Measurements from ENCODE around the gene TNRC6C.

The TNRC6C gene

GRCh38 chr17:78082988-78083387 lies 124.5 kb downstream of the TNRC6C start:
- H3K4me2 ChIP-seq (ENCODE audit: low read depth, low read length, poor library complexity, severe bottlenecking): no peak overlapping the region
- H2AFZ ChIP-seq (ENCODE audit: low read depth, low read length, severe bottlenecking): no peak overlapping the region
- TF ChIP-seq CTCF (IDR thresholded peaks at IDR 0.05; ENCODE audit: insufficient read depth, low read length, poor library complexity, severe bottlenecking): no peak
- no peak for TF ChIP-seq EZH2phosphoT487 (conservative IDR thresholded peaks at IDR 0.05; ENCODE audit: low read length)
- no peak overlapping the region for H3K27ac ChIP-seq (ENCODE audit: low read depth, low read length)
- H3K79me2 ChIP-seq (ENCODE audit: insufficient read depth, low read length): no peaks in the 10 kb centered on the region
- H3F3A ChIP-seq (ENCODE audit: insufficient read depth): no peaks in the 10 kb centered on the region
- no peaks in the 10 kb centered on the region for H4K20me1 ChIP-seq (ENCODE audit: low read depth, low read length)
- H3K27me3 ChIP-seq (ENCODE audit: low read length): no peaks in the 10 kb centered on the region
- no peaks in the 10 kb centered on the region for H3K36me3 ChIP-seq (ENCODE audit: low read length)
- no peak overlapping the region for H3K4me3 ChIP-seq (ENCODE audit: insufficient read depth, low read length, poor library complexity, severe bottlenecking)
- no peak overlapping the region for H3K9ac ChIP-seq (ENCODE audit: low read length)
- H3K9me2 ChIP-seq (replicated peaks; ENCODE audit: insufficient read depth, low read length): no peaks in the 10 kb centered on the region
- no peaks in the 10 kb centered on the region for H3K9me3 ChIP-seq (ENCODE audit: insufficient read depth, low read length)

GRCh38 chr17:78086740-78087139 lies 128.2 kb downstream of the TNRC6C start:
- no peaks in the 10 kb centered on the region for H3K36me3 ChIP-seq (ENCODE audit: low read length)
- no peaks in the 10 kb centered on the region for H3K27me3 ChIP-seq (ENCODE audit: low read length)
- H3F3A ChIP-seq (ENCODE audit: insufficient read depth): no peaks in the 10 kb centered on the region
- no peaks in the 10 kb centered on the region for H4K20me1 ChIP-seq (ENCODE audit: low read depth, low read length)
- H3K9me3 ChIP-seq (ENCODE audit: insufficient read depth, low read length): no peaks in the 10 kb centered on the region
- H3K27ac ChIP-seq (ENCODE audit: low read depth, low read length): no peak overlapping the region
- H3K79me2 ChIP-seq (ENCODE audit: insufficient read depth, low read length): no peaks in the 10 kb centered on the region
- no peak overlapping the region for H3K4me2 ChIP-seq (ENCODE audit: low read depth, low read length, poor library complexity, severe bottlenecking)
- H2AFZ ChIP-seq (ENCODE audit: low read depth, low read length, severe bottlenecking): no peak overlapping the region
- TF ChIP-seq CTCF (IDR thresholded peaks at IDR 0.05; ENCODE audit: insufficient read depth, low read length, poor library complexity, severe bottlenecking) (no peak), EZH2phosphoT487 (conservative IDR thresholded peaks at IDR 0.05; ENCODE audit: low read length) (no peak)
- no peak overlapping the region for H3K9ac ChIP-seq (ENCODE audit: low read length)
- no peak overlapping the region for H3K4me3 ChIP-seq (ENCODE audit: insufficient read depth, low read length, poor library complexity, severe bottlenecking)
- no peaks in the 10 kb centered on the region for H3K9me2 ChIP-seq (replicated peaks; ENCODE audit: insufficient read depth, low read length)

GRCh38 chr17:78088529-78088928 lies 130.0 kb downstream of the TNRC6C start:
- no peaks in the 10 kb centered on the region for H3F3A ChIP-seq (ENCODE audit: insufficient read depth)
- H3K9me3 ChIP-seq (ENCODE audit: insufficient read depth, low read length): no peaks in the 10 kb centered on the region
- H3K79me2 ChIP-seq (ENCODE audit: insufficient read depth, low read length): no peaks in the 10 kb centered on the region
- no peak overlapping the region for H2AFZ ChIP-seq (ENCODE audit: low read depth, low read length, severe bottlenecking)
- H3K9ac ChIP-seq (ENCODE audit: low read length): no peak overlapping the region
- no peaks in the 10 kb centered on the region for H3K36me3 ChIP-seq (ENCODE audit: low read length)
- H3K4me2 ChIP-seq (ENCODE audit: low read depth, low read length, poor library complexity, severe bottlenecking): no peak overlapping the region
- TF ChIP-seq EZH2phosphoT487 (conservative IDR thresholded peaks at IDR 0.05; ENCODE audit: low read length) (no peak), CTCF (IDR thresholded peaks at IDR 0.05; ENCODE audit: insufficient read depth, low read length, poor library complexity, severe bottlenecking) (no peak)
- H3K27me3 ChIP-seq (ENCODE audit: low read length): no peaks in the 10 kb centered on the region
- H4K20me1 ChIP-seq (ENCODE audit: low read depth, low read length): no peaks in the 10 kb centered on the region
- H3K4me3 ChIP-seq (ENCODE audit: insufficient read depth, low read length, poor library complexity, severe bottlenecking): no peak overlapping the region
- no peak overlapping the region for H3K27ac ChIP-seq (ENCODE audit: low read depth, low read length)
- no peaks in the 10 kb centered on the region for H3K9me2 ChIP-seq (replicated peaks; ENCODE audit: insufficient read depth, low read length)

Measured in SU-DHL-6 (cell line).